Activated naive CD8-positive, alpha-beta T cell treated with anti-CD3 and anti-CD28 coated beads, Interleukin-2, amount 50 U/mL, for 16 hours (primary cell): ENCODE measurements around the gene STPG2.

Experiments used
- DNase-seq: peaks from one replicate; pipeline ENCODE4 v3.0.0-alpha.2; 2020; ENCODE audit warnings: low read depth, low spot score

The STPG2 gene

GRCh38 chr4:98143001-98143899 lies at the start of gene STPG2:
Gene STPG2, minus strand, starts transcription at chr4:98143476.
- DNase-seq = peak; percentile 91

GRCh38 chr4:98185279-98185678 lies 42.0 kb upstream of the STPG2 start:
- DNase-seq = no peak

GRCh38 chr4:98181809-98182208 lies 38.5 kb upstream of the STPG2 start:
- no peak for DNase-seq

GRCh38 chr4:98179951-98180350 lies 36.7 kb upstream of the STPG2 start:
- DNase-seq = no peak

- DNase-seq = no peak
Observed at GRCh38 chr4:98176531-98176930, 33.3 kb upstream of the STPG2 start.

GRCh38 chr4:98170035-98170434 lies 26.8 kb upstream of the STPG2 start:
- DNase-seq = no peak

GRCh38 chr4:98166731-98167041 lies 23.4 kb upstream of the STPG2 start:
- no peak for DNase-seq

GRCh38 chr4:98166025-98166730 lies 22.9 kb upstream of the STPG2 start:
- no peak for DNase-seq

GRCh38 chr4:98162696-98163095 lies 19.4 kb upstream of the STPG2 start:
- DNase-seq = no peak

GRCh38 chr4:98151145-98151924 lies 8.1 kb upstream of the STPG2 start:
- no peak for DNase-seq

GRCh38 chr4:98150092-98150761 lies 7.0 kb upstream of the STPG2 start:
- DNase-seq = no peak

- no peak for DNase-seq
Observed at GRCh38 chr4:98148856-98149255, 5.6 kb upstream of the STPG2 start.

GRCh38 chr4:98126141-98126540 lies 17.1 kb downstream of the STPG2 start:
- no peak for DNase-seq

GRCh38 chr4:98125585-98125984 lies 17.7 kb downstream of the STPG2 start:
- no peak for DNase-seq

- no peak for DNase-seq
Observed at GRCh38 chr4:98117363-98117762, 25.9 kb downstream of the STPG2 start.

- no peak for DNase-seq
Observed at GRCh38 chr4:98113012-98113411, 30.3 kb downstream of the STPG2 start.

GRCh38 chr4:98110929-98111328 lies 32.3 kb downstream of the STPG2 start:
- no peak for DNase-seq

GRCh38 chr4:98110214-98110613 lies 33.1 kb downstream of the STPG2 start:
- DNase-seq = no peak

- DNase-seq = no peak
Observed at GRCh38 chr4:98102660-98103059, 40.6 kb downstream of the STPG2 start.

GRCh38 chr4:98101988-98102387 lies 41.3 kb downstream of the STPG2 start:
- no peak for DNase-seq

GRCh38 chr4:98098764-98099163 lies 44.5 kb downstream of the STPG2 start:
- no peak for DNase-seq

- DNase-seq = no peak
Observed at GRCh38 chr4:98094118-98094517, 49.2 kb downstream of the STPG2 start.
